DMS 273 treated with DMSO at 0.1 percent for 48 hours (cell line): ENCODE data around the gene APC.
A peak's percentile ranks its signal among the peaks of the same experiment; 100 is the strongest.
"Not testable (repeated sequence)": the region's sequence is repeated elsewhere in the genome, so short reads cannot be mapped to it uniquely, and the experiment has no call there.

ENCODE experiments used
- DNase-seq: peaks from one replicate; lab custom pipeline; 2025; lab: John Stamatoyannopoulos, UW

The APC gene

GRCh38 chr5:112857866-112858265, 120.2 kb downstream of the APC start:
- no peak for DNase-seq

GRCh38 chr5:112860571-112860928, 122.9 kb downstream of the APC start:
- DNase-seq: not testable (repeated sequence)

DNA sequence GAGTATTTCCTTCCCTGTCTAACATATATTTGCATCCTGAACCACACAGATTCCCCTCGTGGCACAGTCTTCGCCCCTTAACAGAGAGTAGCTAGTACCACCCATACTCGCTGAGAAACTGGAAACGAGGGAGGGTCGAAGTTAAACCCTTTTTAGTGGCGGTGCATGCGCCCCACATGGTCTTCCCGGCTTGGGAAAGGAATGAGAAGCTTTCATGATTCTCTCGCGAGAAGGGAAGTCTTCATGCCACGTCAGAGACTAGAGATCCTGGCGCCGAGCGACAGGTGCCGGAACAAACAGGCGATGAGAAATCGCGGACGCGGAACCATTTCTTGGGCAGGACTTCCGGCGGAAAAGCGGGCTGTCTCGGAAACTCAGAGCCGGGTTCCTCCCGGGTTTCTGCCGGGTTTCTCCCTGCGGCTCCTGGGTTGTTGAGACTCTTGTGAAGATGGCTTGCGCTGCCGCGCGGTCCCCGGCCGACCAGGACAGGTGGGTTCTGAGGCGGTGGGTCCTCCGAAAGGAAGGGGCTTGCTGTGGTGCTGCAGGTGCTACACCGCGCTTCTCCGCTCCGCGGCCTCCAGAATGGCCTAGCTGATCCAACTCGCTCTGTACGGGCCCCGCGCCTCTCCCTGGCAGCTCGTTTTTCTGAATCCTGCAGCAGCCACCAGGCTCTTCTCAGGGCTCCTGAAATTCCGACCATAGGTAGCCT, 123.4 kb downstream of the APC start, which contains the start of gene SRP19:
Gene SRP19, plus strand, starts transcription at position 359 of the 709 bp plus-strand sequence. Its CDS starts 90 bp downstream, at position 449.
- peak; percentile 95 for DNase-seq

DNA sequence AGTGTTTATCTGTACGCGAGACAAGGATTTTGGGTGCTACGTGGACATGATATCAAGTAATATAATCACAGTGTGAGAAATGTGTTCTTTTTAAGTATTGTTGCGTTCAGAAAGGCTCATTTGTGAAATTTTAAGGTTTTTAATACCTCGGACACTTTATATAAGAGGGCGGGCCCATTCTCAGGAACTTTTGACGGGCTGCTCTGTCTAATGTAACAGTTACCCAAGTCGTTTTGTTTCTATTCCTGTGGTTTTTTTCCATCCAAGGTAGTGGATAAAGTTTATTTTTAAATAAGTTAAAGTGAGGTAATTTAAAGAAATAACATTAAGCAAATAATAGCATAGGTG, 123.9 kb downstream of the APC start:
- DNase-seq: no peak

DNA sequence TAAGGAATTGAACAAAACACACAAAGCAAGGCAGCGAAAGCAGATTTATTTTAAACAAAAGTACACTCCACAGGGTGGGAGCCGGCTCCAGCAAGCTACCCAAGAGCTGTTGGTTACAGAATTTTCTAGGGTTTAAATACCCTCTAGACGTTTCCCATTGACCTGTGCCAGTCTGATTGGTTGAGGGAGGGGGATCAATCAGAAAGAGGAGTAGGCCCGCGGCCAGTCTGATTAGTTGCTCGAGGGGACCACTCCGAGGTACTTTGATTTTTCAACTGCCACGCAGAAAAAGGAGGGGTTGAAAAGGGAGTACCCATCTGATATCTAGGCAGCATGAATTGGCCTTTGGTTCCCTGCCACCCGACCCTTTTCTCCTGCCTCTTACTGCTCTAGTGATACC, 124.4 kb downstream of the APC start:
- DNase-seq: no peak

DNA sequence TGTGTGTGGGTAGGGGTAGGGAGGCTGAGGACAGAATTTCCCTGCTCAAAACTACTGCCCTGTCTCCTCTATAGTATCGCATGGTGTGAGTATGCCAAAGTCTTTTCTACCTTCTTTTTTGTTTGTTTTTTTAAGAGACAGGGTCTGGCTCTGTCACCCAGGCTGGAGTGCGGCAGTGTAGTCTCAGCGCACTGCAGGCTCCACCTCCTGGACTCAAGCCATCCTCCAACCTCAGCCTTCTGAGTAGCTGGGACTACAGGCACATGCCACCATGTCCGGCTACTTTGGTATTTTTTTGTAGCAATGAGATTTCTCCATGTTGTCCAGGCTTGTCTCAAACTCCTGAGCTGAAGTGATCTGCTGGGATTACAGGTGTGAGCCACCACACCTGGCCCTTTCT, 125.9 kb downstream of the APC start:
- no peak for DNase-seq

- no peak for DNase-seq
Observed at GRCh38 chr5:112865128-112865527, 127.4 kb downstream of the APC start.

DNA sequence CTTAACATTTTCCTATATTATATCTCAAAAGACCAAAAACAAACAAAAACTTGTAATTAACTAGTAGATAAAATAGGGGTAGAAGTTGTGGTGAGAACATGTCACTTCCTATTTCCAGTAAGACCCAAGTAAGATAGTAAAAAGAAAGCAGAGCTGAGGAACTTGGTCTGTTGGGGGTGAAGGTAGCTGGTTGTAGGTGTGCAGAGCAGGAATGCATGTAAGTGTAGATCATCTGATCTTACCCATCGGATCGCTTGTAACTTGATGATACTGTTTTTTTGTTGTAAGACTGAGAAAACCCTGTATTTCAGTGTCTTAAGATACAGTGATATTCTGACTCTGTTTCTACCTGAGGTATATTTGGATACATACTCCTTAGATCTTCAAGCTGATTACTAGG, 129.1 kb downstream of the APC start:
- DNase-seq: no peak

DNA sequence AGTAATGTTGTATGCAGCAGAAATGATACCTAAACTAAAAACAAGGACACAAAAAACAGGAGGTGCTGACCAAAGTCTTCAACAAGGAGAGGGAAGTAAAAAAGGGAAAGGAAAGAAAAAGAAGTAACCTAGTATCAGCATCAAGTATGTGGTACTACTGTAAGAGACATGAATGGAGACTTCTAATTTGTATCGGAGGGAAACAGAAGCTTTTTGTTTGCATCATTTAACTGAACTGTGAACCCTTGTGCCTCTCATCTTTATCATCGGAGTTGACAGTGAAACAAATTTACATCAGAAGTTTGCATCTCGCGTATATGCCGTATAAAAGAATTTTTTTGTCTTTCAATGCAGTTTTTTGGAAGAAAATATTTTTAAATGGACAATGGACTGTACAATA, 129.7 kb downstream of the APC start:
- DNase-seq: no peak

- DNase-seq: no peak
Observed at GRCh38 chr5:112869948-112870347, 132.3 kb downstream of the APC start.

- DNase-seq: no peak
Observed at GRCh38 chr5:112870966-112871365, 133.3 kb downstream of the APC start.

- no peak for DNase-seq
Observed at GRCh38 chr5:112876362-112876761, 138.7 kb downstream of the APC start.

DNA sequence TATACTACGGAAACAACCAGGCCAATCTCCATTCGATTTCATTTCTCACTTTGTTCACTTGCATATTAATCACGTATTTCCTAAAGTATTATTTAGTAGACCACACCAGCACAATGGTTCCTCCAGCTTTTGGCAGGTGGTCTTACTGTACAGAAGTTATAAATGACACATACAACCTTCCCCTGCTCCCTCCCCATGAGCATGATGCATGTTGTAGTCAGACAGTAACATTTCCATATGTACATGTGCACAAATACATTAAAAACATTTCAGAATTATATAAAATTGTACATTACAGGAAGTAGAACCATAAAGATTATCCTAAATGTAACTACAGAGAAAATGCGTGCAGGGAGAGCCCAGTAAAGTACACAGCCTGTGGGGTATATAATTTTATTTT, 140.4 kb downstream of the APC start:
- DNase-seq: no peak

GRCh38 chr5:112878760-112879159, 141.1 kb downstream of the APC start:
- DNase-seq: no peak

DNA sequence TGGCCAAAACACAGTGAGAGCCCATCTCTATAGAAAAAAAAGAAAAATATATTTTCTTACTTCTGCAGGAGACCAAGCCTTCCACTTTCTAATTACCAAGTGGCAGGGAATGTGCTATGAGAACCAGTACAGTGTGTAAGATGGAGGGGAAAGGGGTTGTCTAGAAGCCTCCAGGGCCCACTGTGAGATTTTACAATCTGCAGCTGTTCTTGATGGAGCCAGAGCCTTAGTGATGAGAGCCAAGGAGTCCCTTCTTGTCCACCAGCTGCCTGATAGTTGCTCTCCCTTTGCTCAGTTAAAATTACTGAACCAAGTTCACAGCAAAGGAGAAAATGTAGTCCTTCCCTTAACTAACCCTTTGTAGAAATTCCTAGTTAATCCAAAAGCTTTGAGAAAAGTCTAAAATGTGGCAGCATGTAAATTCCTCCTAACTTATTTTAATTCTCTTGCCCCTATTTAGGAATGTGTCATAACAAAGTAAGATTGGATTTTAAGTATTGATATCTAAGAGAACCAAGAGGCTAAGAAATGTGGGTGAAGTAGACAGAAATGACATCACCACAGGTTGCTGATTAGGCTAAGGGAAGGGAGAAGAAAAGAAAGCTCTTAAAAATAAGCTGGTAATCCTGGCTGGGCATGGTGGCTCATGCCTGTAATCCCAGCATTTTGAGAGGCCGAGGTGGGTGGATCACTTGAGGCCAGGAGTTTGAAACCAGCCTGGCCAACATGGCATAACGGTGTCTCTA, 142.7 kb downstream of the APC start:
- no peak for DNase-seq

DNA sequence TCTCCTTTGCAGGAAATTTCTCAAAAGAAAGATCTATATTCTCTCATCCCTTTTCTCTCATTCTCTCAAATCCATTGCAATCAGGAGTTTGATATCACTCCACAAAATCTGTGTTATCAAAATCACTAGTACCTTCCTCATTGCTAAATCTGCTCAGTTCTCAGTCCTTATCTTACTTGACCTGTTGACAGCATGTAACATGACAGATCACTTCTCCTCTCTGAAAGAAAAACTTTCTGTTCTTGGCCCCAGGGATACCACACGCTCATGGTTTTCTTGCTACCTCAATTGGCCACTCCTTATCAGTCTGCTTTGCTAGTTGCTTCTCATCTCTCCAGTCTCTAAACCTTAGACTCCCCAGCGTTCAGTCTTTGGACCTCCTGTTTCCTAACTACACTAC, 145.5 kb downstream of the APC start:
- no peak for DNase-seq

GRCh38 chr5:112885001-112885400, 147.3 kb downstream of the APC start:
- DNase-seq: no peak

DNA sequence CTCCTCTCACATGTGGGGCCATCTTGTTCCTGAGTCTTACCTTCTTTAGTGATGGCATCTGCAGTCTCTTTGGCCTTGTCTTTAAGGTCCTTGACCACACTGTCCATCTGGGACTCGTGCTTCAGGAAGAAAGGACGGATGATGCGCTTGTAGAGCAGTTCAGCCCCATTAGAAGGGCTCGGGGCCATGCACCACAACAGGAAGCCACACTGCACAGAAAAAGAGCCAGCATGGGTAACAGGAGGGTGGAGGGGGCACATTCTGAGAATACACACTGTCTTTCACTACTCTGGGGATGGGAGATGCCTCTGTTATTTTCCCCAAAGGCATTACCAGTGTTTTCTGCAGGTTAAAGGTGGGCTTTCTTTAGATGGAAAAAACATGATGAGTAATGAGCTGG, 149.3 kb downstream of the APC start:
- DNase-seq: no peak

DNA sequence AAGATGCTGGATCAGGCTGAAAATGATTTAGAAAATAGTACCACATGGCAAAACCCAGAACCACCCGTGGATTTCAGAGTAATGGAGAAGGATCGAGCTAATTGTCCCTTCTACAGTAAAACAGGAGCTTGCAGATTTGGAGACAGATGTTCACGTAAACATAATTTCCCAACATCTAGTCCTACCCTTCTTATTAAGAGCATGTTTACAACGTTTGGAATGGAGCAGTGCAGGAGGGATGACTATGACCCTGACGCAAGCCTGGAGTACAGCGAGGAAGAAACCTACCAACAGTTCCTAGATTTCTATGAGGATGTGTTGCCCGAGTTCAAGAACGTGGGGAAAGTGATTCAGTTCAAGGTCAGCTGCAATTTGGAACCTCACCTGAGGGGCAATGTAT, 154.4 kb downstream of the APC start:
- not testable (repeated sequence) for DNase-seq

GRCh38 chr5:112892776-112893175, 155.1 kb downstream of the APC start:
- DNase-seq: no peak

DNA sequence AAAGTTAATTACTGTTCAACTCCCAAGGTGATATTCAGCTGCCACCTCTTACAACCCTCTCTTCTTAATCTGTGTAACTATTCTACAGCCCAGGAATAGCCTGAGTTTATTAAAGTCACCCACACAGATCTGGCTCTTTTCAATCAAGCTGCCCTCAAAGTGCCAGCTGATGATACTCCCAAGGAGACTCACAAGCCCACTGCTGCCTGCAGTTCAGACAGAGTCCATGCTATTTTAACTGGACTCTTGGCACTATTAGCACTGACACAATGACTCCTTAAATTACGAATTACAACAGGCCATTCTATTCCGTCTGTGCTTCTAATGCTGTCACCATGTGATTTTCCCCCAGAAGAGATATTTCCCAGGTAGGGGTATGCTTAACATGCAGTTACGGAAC, 158.0 kb downstream of the APC start:
- no peak for DNase-seq
